Tibial nerve (tissue), 4 donors: ENCODE measurements around the gene YLPM1. TPM values are rescaled to one million over a fixed set of nuclear protein-coding genes. Genes with fewer than 3 reads are reported as not detected.

ENCODE experiments used
- DNase-seq, 2 donors: peaks; one replicate each; pipeline ENCODE4 v3.0.0-alpha.2; 2019; ENCODE audit warnings: low spot score in 2 of 2
- H3K27ac ChIP-seq, 4 donors: fragments of 200-600 bp; sonication (generic) in 3 of 4; one replicate each; pipeline ENCODE4 v1.5.1; 2017 to 2019; ENCODE audit warnings: mild to moderate bottlenecking in 1 of 4
- H3K27me3 ChIP-seq, 2 donors: fragments of 200-600 bp; sonication (generic) in 1 of 2; one replicate each; pipeline versions ENCODE4 v1.5.1 to v1.6.0; 2017 to 2019
- H3K36me3 ChIP-seq, 3 donors: fragments of 200-600 bp; sonication (generic); one replicate each; pipeline ENCODE4 v1.5.1; 2018 to 2019
- H3K4me1 ChIP-seq, 4 donors: fragments of 200-600 bp; sonication (generic) in 3 of 4; one replicate each; pipeline ENCODE4 v1.5.1; 2017 to 2019
- H3K4me3 ChIP-seq, 4 donors: fragments of 200-600 bp; sonication (generic) in 3 of 4; one replicate each; pipeline ENCODE4 v1.5.1; 2017 to 2019; ENCODE audit warnings: mild to moderate bottlenecking in 1 of 4, moderate library complexity in 1 of 4
- H3K9me3 ChIP-seq, 4 donors: fragments of 200-600 bp; sonication (generic) in 3 of 4; one replicate each; pipeline ENCODE4 v1.5.1; 2017 to 2019
- EP300 ChIP-seq, 2 donors: sonication (generic); formaldehyde crosslinking; IDR thresholded peaks; one replicate each; pipeline ENCODE4 v1.6.1; 2017; ENCODE audit warnings: antibody characterized with exemption in 2 of 2, mild to moderate bottlenecking in 1 of 2
- POLR2A ChIP-seq, 2 donors: fragments of 450-650 bp; IDR thresholded peaks; one replicate each; pipeline ENCODE4 v1.6.1; 2017; ENCODE audit warnings: antibody characterized with exemption in 2 of 2, mild to moderate bottlenecking in 2 of 2, moderate library complexity in 2 of 2
- WGBS, 2 donors: methylation state at CpG; one replicate each; pipeline ENCODE4 v1.1.5; 2018; 5-methylcytosine and 5-hydroxymethylcytosine counted together
- total RNA-seq, 4 donors: library from RNA; depleted of rRNA; stranded (reverse); fragments of >200 nt; gene quantifications; one replicate each; pipeline ENCODE4 v1.1.0, GENCODE V29; 2016
- TF ChIP-seq, protein P1 (sequence below), 5 experiments: fragments of 200-600 bp in 3 of 5; fragments of 450-650 bp in 2 of 5; sonication (generic) in 3 of 5; IDR thresholded peaks; one replicate each; pipeline ENCODE4 v1.5.1; 2016 to 2019; ENCODE audit warnings: antibody characterized with exemption in 5 of 5, mild to moderate bottlenecking in 3 of 5, moderate library complexity in 2 of 5

The YLPM1 gene
- total RNA-seq, 4 donors from 2014 or later: 66.9 to 76.6 (median 72.1) TPM

DNA sequence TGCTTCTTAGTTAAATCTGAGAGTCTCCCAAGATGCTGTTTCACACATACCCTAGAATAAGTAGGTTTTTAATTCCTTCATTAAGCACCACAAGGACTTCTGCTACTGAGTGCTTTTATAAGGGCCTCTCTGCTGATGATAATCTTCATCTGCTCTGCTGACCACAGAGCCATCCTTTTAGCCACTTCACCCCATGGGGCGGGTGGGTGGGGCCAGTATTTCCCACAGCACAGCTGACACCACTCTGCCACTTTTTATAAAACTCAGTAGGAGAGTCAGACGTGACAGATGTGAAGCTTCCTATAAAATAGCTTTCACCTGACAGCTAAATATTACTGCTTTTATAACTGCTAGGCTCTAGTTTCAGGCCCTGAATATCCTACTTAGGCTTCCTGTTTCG, 29.9 kb upstream of the YLPM1 start:
- Histone ChIP-seq H3K27me3 (no peaks in the 10 kb centered on the region), H3K9me3 (no peaks in the 10 kb centered on the region), H3K4me3 (no peak overlapping the region), H3K4me1 (no peaks in the 10 kb centered on the region), H3K27ac (no peak overlapping the region), H3K36me3 (peaks cover 0 to 72% (median 0%) of the 10 kb centered on the region in 3 donors)
- no peak for TF ChIP-seq POLR2A (IDR thresholded peaks at IDR 0.05)
- no peak for TF ChIP-seq EP300 (IDR thresholded peaks at IDR 0.05)
- TF ChIP-seq, protein P1, sequence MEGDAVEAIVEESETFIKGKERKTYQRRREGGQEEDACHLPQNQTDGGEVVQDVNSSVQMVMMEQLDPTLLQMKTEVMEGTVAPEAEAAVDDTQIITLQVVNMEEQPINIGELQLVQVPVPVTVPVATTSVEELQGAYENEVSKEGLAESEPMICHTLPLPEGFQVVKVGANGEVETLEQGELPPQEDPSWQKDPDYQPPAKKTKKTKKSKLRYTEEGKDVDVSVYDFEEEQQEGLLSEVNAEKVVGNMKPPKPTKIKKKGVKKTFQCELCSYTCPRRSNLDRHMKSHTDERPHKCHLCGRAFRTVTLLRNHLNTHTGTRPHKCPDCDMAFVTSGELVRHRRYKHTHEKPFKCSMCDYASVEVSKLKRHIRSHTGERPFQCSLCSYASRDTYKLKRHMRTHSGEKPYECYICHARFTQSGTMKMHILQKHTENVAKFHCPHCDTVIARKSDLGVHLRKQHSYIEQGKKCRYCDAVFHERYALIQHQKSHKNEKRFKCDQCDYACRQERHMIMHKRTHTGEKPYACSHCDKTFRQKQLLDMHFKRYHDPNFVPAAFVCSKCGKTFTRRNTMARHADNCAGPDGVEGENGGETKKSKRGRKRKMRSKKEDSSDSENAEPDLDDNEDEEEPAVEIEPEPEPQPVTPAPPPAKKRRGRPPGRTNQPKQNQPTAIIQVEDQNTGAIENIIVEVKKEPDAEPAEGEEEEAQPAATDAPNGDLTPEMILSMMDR (IDR thresholded peaks at IDR 0.05): no peak
- DNase-seq: no peak
- 92 to 96% methylated on average over 3 of the region's 3 CpGs for WGBS, 2 donors

DNA sequence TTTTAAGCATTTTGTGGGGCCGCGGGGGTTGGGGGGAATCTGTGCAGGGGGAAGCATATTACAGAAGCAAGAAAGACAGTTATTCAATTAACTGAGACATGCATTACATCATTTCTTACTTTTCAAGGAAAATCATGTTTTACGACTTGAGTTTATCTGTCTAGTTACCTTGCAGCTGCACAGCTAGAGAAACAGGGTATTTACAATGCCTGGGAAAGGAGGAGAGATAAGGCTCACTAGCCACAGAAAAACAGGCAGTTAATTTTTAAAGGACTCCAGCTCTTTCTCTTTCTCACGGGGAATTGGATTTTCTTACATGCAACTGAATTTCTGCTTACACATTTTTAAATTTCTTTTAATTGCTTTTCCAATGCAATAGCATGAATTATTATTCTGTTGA, 28.0 kb upstream of the YLPM1 start:
- Histone ChIP-seq H3K9me3 (no peaks in the 10 kb centered on the region), H3K36me3 (peaks cover 0 to 91% (median 0%) of the 10 kb centered on the region in 3 donors), H3K4me3 (no peak overlapping the region), H3K27ac (no peak overlapping the region), H3K27me3 (no peaks in the 10 kb centered on the region), H3K4me1 (no peaks in the 10 kb centered on the region)
- TF ChIP-seq, protein P1 (IDR thresholded peaks at IDR 0.05): no peak
- no peak for TF ChIP-seq POLR2A (IDR thresholded peaks at IDR 0.05)
- TF ChIP-seq EP300 (IDR thresholded peaks at IDR 0.05): no peak
- 90 to 91% methylated on average over 4 of the region's 4 CpGs for WGBS, 2 donors
- no peak for DNase-seq

DNA sequence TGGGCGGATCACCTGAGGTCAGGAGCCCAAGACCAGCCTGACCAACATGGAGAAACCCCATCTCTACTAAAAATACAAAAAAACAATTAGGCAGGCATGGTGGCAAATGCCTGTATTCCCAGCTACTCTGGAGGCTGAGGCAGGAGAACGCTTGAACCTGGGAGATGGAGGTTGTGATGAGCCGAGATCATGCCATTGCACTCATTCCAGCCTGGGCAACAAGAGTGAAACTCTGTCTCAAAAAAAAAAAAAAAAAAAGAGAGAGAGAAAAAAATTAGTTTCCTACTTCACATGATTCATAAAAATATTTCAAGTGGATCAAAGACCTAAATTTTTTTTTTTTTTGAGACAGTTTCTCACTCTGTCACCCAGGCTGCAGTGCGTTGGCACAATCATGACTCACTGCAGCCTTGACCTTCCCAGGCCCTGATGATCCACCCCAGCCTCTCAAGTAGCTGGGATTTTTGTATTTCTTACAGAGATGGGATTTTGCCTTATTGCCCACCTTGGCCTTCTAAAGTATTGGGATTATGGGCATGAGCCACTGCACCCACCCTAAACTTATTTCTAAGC, 25.3 kb upstream of the YLPM1 start:
- no peak overlapping the region for H3K4me3 ChIP-seq
- TF ChIP-seq EP300 (IDR thresholded peaks at IDR 0.05) (no peak), POLR2A (IDR thresholded peaks at IDR 0.05) (no peak)
- TF ChIP-seq, protein P1 (IDR thresholded peaks at IDR 0.05): no peak
- no peak overlapping the region for H3K27ac ChIP-seq
- no peaks in the 10 kb centered on the region for H3K27me3 ChIP-seq
- no peak for DNase-seq
- no peaks in the 10 kb centered on the region for H3K4me1 ChIP-seq
- peaks cover 0 to 71% (median 0%) of the 10 kb centered on the region in 3 donors for H3K36me3 ChIP-seq
- 91 to 94% methylated on average over 4 of the region's 4 CpGs for WGBS, 2 donors
- no peaks in the 10 kb centered on the region for H3K9me3 ChIP-seq

DNA sequence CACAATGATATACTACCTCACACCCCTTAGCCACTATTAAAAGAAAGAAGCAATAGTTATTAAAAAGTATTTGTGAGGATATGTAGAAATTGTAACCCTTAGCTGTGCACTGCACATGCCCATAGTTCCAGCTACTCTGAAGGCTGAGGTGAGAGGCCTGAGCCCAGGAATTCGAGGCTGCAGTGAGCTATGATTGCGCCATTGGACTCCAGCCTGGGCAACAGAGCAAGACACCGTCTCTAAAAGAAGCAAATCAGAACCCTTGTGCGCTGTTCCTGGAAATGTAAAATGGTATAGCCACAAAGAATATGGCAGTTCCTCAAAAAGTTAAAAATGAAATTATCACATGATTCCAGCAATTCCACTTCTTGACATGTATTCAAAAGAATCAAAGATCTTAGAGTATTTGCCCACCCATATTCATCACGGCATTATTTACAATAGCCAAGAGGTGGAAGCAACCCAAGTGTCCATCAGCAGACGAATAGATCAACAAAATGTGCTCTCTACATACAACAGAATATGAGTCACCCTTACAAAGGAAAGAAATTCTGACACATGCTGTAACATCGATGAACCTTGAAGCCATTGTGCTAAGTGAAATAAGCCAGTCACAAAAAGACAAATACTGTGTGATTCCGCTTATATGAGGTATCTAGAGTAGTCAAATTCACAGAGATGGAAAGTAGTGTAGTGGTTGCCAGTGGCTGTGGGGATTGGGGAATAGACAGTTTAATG, 23.7 kb upstream of the YLPM1 start:
- no peak for TF ChIP-seq POLR2A (IDR thresholded peaks at IDR 0.05)
- TF ChIP-seq, protein P1 (IDR thresholded peaks at IDR 0.05): no peak
- no peak for TF ChIP-seq EP300 (IDR thresholded peaks at IDR 0.05)
- Histone ChIP-seq H3K4me1 (no peaks in the 10 kb centered on the region), H3K27ac (no peak overlapping the region), H3K36me3 (peaks cover 0 to 55% (median 0%) of the 10 kb centered on the region in 3 donors), H3K9me3 (no peaks in the 10 kb centered on the region), H3K4me3 (no peak overlapping the region), H3K27me3 (no peaks in the 10 kb centered on the region)
- no peak for DNase-seq
- 94% methylated on average over 8 of the region's 8 CpGs for WGBS, 2 donors

DNA sequence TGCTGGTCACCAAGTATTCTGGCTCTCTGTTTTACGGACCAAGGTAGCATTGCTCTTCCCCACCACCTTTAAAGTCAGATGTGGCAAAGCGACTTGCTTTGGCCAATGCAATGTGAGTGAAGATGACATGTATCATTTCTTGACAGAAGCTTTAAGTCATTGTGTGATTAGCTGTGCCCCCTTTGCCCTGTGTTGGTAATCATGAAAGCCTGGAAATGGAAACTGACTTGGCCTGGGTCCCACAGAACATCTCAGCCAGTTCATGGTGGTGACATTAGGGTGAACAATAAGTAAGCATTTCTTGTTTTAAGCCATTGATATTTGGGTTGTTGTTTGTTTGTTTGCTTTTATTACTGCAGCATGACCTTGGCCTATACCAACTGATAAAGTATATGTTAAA, 15.9 kb upstream of the YLPM1 start:
- Histone ChIP-seq H3K4me3 (no peak overlapping the region), H3K9me3 (peaks cover 0 to 6% (median 0%) of the 10 kb centered on the region in 4 donors), H3K4me1 (no peaks in the 10 kb centered on the region), H3K36me3 (no peaks in the 10 kb centered on the region), H3K27me3 (no peaks in the 10 kb centered on the region), H3K27ac (no peak overlapping the region)
- TF ChIP-seq EP300 (IDR thresholded peaks at IDR 0.05) (no peak), POLR2A (IDR thresholded peaks at IDR 0.05) (no peak)
- TF ChIP-seq, protein P1 (IDR thresholded peaks at IDR 0.05): no peak
- no peak for DNase-seq
- 92 to 93% methylated on average over 2 of the region's 2 CpGs for WGBS, 2 donors
